Measurements from ENCODE around the gene ADISSP. TPM values are rescaled to one million over a fixed set of nuclear protein-coding genes. Genes with fewer than 3 reads are reported as not detected.
A peak's percentile ranks its signal among the peaks of the same experiment; 100 is the strongest.

Gene ADISSP
- total RNA-seq, 1 donor = 26.8 TPM

DNA sequence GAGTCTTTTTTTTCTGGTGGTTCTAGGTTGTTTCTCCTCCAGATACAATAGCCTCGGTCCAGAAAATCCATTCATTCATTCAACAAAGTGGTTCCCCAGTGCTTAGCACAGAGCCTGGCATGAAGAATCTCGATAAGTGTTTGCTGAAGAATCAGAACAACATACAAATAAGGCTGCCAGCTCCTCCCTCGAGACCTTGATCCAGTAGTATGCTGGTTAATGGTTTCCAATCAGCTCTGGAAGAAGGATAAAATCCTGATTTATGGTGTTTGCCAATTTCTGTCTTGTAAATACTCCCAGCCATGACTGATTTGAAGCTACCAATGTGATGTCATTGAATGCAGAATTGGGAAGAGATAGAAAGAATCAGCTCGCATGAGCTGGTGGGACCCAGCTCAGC is 31.8 kb downstream of the ADISSP start:
- TF ChIP-seq, protein P1, sequence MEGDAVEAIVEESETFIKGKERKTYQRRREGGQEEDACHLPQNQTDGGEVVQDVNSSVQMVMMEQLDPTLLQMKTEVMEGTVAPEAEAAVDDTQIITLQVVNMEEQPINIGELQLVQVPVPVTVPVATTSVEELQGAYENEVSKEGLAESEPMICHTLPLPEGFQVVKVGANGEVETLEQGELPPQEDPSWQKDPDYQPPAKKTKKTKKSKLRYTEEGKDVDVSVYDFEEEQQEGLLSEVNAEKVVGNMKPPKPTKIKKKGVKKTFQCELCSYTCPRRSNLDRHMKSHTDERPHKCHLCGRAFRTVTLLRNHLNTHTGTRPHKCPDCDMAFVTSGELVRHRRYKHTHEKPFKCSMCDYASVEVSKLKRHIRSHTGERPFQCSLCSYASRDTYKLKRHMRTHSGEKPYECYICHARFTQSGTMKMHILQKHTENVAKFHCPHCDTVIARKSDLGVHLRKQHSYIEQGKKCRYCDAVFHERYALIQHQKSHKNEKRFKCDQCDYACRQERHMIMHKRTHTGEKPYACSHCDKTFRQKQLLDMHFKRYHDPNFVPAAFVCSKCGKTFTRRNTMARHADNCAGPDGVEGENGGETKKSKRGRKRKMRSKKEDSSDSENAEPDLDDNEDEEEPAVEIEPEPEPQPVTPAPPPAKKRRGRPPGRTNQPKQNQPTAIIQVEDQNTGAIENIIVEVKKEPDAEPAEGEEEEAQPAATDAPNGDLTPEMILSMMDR (IDR thresholded peaks at IDR 0.05; ENCODE audit: insufficient read depth, low read depth, low read length) = no peak
- DNase-seq (ENCODE audit: low read depth) = no peak
- H3K4me3 ChIP-seq (ENCODE audit: low read depth, low read length) = no peak overlapping the region

DNA sequence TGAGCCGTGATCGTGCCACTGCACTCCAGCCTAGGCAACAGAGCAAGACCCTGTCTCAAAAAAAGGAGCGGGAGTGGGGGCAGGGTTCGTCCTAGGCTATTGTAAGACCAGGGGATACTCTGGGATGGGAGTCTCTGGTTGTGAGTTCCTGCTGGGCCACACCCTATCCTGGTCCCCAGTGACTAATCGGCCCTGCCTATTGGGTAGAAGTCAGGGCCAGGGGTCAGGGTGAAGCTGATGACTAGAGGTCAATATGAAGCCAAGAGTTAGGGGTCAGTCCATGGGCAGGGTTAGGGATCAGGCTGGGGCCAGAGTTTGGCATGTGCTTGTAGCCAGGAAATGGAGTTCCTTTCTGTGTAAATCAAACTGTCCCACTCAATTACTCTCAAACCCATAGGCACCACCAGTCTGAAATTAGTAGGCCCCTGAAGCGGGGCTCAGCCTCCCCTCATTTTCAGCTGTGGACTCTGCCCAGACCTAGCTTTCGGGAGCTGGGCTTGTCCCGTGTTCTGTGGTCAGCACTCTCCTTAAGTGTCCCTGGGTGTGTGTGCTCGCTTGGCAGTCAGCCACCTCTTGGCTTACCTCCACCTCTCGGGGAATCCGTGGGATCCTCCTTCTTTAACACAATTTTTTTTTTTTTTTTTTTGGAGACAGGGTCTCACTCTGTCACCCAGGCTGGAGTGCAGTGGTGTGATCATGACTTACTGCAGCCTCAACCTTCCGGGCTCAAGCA is 33.3 kb downstream of the ADISSP start:
- H3K4me3 ChIP-seq (ENCODE audit: low read depth, low read length) = no peak overlapping the region
- TF ChIP-seq, protein P1 (IDR thresholded peaks at IDR 0.05; ENCODE audit: insufficient read depth, low read depth, low read length) = no peak
- no peak for DNase-seq (ENCODE audit: low read depth)

DNA sequence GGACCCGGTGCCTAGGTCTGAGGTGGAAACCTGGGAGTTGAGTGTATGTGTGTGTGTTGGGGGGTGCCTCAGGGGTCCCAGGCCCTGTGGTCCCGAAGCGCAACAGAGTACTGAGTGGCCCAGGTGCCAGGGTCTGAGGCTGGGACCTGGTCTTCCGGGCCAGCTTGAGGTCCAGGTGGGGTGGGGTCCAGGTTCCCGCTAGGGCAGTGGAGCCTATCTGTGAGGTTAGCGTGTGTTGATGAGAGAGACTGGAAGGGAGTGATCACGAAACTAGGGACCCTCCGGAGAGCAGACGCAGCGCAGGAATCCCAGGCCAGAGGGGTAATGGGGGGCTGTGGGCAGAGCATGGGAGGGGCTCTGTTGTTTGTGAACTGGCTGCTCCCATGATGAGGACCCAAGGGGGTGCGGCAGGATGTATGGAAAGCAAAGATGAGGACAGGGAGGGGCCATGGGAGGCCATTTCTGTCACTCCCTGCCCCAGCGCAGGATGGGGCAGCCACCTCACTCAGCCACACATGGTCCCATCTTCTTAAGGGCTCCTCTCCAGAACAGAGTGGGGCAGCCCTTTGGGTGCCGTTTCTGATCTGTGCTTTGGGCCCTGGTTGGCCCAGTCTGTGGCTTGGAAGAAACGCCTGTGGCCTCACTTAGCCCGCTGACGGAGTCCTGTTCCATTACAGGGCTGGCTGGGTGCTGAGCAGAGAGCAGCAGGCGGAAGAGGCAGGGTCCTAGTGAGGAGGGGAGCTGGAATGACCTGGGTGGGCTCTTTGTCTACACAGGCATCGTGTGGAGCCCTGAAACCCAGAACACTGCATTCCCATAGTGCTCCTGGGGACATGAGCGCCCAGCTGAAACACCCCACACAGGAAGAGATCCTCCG is 34.2 kb downstream of the ADISSP start:
- TF ChIP-seq, protein P1 (IDR thresholded peaks at IDR 0.05; ENCODE audit: insufficient read depth, low read depth, low read length) = no peak
- no peak for DNase-seq (ENCODE audit: low read depth)
- H3K4me3 ChIP-seq (ENCODE audit: low read depth, low read length) = no peak overlapping the region

DNA sequence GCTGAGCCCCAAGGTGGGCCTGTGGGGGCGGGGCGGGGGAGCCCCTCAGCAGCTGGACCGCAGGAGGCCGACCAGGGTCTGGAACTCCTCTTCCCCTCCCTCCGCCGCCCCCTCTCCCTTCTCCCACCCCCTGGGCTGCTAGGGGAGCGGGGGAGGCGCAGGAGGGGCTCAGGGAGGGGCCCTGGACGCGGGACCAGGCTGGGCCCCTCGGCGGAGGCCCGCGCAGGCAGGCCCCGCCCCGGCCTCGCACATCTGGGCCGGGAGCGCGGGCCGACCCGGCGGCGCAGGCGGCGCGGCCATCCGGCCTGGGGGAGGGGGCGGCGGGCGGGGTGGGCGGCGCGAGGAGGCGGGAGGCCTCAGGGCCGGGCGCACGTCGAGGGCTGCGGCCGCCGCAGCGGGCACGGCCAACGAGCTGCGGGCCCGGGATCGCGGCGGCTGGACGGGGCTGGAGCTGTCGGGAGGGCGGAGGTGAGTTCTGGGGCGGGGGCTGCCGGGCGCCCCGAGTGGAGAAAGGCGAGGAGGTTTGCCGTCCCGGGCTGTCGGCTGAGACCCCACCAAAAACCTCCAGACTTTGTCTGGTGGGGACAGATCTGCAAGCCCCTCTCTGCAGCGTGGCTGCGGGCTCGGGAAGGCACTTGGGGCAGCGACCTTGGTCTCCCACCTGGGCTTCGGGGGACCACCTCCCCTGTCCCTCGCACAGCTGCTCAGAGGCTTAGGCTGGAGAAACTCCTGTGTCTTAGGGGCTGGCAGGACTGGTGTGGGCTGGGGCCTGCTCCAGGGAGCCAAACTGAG is 35.0 kb downstream of the ADISSP start, which contains the start of gene HSPA12B:
TSS of gene HSPA12B (plus strand) at position 359 of the 792 bp plus-strand sequence. CDS start 5,990 bp downstream, outside the sequence.
- peak within 1 kb of the TSS; percentile 25 for H3K4me3 ChIP-seq (ENCODE audit: low read depth, low read length)
- no peak for DNase-seq (ENCODE audit: low read depth)
- TF ChIP-seq, protein P1 (IDR thresholded peaks at IDR 0.05; ENCODE audit: insufficient read depth, low read depth, low read length) = no peak

DNA sequence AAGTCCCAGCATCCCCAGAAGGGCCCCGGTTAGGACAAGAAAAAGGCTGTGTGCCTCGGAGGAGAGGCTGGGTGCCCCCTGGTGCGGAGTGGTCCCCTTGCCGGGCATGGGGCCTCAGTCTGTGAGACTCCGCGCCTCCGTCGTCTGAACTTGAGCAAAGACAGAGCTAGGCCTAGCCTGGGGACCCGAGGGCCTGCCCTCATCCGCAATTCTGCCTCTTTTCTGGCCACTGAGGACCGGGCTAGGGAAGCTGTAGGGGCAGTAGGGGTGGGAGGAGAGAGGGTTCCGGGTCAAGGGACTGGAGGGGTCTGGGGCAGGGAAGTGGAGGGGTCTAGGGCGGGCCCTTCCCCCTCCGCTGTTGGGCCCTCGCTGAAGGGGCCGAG is 35.6 kb downstream of the ADISSP start:
- TF ChIP-seq, protein P1 (IDR thresholded peaks at IDR 0.05; ENCODE audit: insufficient read depth, low read depth, low read length) = no peak
- no peak for DNase-seq (ENCODE audit: low read depth)
- no peak overlapping the region for H3K4me3 ChIP-seq (ENCODE audit: low read depth, low read length)
